GM21825 (cell line): ENCODE measurements around the gene STARD13.
A peak's percentile ranks its signal among the peaks of the same experiment; 100 is the strongest.

Experiments used
- ATAC-seq: cut with Tn5 transposase; IDR thresholded peaks from one replicate; pipeline ENCODE4 v1.9.1; 2021; ENCODE audit warnings: mild to moderate bottlenecking, moderate library complexity; ENCODE audit not compliant: unreplicated experiment

The STARD13 gene

DNA sequence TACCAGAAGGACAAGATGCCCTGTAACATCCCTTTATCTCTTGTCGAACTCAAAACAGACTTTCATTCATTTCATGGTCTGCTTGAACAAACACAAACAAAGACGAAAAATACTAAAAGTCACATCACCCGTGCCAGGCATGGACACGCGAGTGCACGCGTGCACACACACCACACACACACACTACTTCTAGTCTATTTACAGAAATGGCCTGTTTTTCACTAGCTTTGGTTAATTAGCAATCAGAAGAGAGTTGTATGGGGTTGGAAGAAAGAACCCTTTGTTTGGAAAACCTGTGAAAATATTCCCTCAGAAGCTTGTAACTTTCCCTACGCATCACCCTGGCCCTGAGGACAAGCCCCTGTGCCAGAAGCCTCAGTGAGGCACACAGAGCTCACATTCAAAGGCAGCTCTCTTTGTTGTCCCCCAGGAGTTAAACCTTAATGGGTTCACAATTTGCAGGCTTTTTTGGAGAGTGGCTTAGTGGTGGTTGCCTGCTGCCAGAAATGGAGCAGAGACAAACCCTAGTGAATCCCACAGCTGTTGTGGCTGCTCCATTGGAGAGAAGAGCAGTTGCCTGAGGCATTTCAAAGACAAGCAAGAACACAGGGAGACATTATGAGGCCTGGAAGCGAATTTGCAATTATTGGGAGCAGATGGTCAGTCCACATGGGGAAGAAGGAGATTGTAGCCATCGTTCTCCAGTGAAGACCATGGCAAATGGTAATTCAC lies 55.9 kb downstream of the STARD13 start:
- no peak for ATAC-seq

DNA sequence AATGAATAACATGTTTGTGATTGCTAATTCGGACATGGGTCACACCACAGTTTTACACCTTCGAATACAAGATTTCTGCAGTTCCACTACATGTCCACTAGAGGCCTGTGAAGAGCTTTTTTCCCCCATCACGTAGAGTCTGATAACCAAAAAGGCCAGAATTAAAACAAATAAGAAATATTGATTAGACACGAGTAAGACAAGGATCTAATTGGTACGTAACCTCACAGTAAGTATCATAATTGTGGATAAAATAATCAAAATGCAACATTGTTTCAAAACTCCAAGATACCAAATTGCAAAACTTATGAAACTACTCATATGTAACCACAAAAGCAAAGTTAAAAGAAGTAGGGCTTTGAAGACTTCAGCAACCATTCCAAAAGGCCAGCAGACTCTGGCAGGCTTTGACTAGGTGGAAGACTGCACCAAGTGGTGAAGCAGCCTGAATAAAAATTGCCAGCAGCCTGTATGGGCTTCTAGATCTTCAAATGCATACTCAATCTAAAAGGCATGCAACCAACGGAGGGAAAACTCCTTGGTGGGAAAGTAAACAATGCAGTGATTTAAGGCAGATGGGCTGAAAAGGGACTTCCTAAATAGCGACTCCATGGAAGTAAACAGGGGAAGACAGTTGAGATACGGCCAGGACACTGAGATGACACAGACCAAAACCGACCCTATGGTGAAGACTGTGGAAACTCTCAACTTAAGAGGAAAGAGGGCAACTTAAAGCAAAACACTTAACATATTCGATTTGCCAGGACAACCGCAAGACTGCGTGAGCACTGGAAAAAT lies 56.7 kb downstream of the STARD13 start:
- ATAC-seq, result peak; percentile 61

DNA sequence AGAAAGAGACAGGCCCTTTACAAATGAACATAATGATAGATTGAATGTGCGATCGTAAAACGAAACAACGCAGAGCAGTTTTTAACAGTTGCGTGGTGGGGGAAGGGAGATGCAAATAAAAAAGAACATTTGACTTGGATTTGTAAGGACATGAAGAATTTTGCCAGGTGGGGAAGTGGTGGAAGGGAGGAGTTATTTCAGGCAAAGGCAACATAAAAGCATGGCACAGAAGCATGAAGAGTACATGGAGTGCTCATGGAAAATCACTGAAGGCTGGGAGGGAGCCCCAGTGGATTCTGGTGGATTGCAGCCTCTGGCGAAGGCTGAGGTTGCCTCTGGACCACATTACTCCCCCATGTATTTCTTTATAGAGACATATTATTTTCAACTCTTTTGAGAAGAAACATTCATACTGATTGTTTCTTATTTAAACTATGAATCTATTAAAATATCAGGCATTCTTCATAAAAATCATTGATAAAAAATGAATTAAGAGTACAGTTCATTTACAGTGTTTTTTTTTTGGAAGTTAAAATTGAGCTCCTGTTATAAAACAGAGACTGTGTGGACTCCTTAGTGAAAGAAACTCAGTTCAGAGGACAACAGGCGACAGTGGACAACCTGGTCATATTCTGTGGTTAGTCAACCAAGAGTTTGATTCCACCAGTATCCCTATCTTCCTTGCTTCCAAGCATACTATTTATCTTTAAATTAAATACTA lies 57.5 kb downstream of the STARD13 start:
- ATAC-seq, result no peak

DNA sequence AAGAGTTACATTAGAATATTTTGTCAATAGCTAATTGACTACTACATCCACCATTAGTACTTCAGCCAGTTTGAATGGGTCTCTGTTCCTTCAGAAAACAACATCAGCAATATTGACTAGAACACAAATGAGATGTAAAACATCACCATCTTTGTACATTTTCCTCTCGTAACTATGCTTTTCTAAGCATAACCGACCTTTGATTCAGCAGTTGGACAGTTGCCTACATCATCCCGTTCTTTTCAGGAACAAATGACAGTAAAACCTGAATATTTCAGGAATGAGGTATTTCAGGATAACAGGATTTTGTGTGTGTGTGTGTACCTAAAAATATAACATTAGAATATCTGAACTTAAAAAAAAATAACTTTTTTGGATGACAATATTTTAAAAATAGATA lies 60.9 kb downstream of the STARD13 start:
- no peak for ATAC-seq

DNA sequence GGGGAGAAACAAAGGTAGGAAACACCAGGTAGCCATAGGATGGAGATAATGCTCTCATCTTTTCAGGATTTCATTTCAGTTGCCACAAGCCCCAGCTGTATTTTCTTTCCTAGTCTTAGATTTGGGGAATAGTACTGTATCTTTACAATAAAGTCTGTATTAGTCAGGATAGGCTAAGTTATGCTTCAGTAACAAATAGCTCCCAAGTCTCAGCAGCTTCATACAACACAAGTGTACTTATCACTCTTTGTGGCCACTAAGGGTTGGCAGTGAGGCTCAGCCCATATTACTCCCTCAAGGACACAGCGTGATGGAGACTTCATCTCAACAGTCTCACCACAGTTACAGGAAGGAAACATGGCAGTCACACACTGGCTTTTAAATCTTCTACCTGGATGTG lies 61.4 kb downstream of the STARD13 start:
- no peak for ATAC-seq

DNA sequence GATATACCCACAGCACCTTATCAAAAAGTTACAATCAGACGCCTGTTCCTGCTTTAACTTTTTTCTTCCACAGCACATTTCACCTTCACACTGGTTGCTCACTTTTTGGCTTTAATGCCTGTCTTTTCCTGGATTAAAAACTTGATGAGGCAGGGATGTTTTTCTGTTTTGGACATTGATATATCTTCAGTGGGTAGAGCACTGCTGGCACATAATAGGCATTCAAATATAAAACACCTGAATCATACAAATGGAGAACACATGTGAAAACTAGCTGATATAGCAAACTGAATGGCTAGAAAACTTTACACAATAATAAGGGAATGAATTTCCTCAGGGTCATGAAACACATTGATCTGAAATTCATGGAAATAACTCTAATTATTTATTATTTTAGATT lies 65.6 kb downstream of the STARD13 start:
- ATAC-seq, result no peak

DNA sequence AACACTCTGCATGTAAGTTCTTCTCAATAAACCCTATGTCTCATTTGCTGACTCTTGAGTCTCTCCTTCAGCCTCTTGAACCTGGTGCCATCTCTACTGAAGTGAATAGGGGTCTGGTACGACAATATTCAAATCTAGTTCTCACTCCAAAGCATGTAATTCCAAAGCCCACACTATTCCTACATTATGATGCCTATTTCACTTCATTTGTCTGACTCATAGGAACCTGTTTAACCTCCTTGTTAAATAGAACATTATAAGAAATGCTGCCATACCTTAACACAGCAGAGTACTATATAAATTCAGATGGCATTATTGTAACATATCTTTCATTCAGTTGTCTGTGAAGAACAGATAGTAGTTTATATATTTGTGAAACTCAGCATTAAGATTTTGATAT lies 67.1 kb downstream of the STARD13 start:
- no peak for ATAC-seq

DNA sequence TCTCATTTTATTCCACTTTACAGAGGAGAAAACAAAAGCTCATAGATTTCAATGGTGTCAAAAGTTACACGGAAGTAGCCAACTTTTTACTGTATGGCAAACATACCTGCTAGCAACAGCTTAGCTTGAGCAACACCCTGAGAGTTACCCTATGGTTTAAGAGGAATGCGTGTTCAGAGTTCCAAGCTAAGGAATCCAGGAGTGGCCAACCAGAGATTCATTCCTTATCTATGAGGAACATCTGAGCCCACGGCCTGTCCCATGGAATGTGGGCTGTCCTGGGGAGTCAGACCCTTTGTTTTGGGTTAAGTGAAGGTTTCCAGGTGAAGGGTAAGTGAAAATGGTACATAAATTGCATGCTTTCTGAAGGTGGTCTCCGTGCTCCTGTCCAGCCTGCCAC lies 67.5 kb downstream of the STARD13 start:
- no peak for ATAC-seq

DNA sequence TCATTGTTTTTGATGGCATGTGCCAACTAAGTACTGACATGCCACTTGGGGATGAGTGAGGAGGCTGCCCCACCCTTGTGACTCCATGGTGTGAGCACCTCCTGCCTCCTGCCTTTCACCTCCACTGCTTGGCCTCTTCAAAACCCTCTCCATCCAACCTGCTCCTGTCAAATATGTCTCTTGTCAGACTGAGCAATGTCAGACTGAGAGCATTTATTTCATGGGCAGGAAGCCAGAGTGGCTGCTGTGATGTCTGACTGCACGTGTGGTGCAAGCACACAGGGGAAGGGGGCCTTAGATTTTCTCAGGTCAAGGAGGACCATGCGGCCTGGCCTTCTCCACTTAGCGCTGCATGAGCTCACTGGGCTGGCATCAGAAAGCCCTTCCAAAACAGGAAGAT lies 68.3 kb downstream of the STARD13 start:
- ATAC-seq, result no peak

DNA sequence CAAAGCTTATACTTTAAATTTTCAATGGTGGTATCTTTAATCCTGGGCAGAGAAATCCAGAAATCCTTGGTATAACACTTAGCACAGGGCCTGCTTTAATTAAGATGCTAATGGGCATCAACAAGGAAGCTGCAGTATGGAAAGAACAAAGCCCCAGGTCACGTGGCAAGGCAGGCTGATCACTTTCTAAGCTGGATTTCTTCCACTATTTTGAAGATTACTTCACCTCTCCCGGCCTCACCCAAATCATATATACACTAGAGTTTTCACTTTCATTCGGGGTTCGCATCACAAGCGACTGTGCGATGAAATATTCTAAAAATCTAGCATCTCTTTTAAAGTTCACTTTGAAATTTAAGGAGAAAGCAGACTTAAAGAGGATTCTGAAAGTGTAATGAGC lies 71.8 kb downstream of the STARD13 start:
- no peak for ATAC-seq

DNA sequence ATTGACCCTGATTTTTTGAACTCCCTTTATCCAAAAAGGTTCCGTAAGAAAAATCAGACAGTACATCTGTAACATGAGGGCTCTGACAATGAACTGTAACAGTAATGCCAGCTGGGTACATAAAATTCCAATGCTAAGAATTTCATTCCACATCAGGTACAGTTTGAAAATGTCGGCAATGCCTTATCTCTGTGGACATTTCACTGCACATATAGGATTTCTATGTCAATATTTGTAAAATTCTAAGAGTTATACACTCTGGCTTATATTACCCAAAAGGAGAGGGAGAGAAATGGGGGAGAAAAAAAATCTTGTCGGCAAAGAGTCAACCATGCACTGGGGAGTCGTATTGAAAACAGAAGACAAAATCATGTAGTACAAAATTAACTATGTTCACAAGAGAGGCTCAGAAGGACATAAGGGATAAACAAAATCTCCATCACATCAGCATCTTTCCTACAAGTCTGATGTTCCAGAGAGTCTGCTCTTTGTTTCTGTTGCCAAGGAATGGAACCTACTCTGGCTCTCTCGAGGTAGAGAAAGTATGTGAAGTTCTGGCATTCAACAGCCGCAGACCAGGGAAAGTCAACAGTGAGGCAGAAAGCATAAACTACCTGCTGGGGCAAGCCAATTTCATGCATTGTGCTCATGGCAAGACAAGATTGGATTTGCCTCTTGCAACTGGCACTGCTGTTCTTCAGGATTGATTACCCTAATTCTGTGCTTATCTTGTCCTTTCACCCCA lies 72.4 kb downstream of the STARD13 start:
- ATAC-seq, result no peak

DNA sequence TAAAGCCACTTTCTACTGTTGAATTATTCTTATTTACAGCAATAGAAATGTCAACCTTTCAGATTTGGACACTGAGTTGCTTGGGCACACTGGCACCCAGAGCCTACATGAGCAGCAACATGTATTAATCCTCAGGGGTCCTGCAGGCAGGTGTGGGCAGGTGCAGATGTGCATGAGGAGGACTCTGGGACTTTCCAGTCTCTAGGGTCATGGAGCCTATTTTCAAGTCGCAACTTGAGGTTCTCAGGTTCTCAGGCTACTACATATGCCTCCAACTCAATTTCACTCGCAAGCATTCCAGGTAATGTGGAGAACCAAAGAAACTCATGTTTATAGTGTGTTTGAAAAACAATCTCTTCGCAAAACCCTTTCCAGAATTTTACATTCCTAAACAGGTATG lies 73.2 kb downstream of the STARD13 start:
- no peak for ATAC-seq

DNA sequence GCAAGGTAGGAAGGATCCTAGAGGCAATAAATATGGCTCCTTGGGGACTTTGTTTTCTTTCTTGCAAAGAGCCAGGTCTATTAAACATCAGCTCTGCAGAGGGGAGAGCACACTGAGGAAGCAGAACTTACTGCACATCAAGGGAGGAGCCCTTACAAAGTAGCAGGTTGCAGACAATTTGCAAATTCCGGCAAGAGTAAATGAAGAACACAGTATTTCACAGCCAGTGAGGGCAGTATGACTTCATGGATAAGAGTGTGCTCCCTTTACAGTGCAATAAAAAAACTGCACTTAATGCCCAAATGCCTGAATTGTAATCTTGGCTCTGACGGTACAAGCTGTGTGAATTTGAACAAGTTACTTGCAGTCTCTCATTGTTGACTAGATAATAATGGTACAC lies 75.5 kb downstream of the STARD13 start:
- ATAC-seq, result no peak

DNA sequence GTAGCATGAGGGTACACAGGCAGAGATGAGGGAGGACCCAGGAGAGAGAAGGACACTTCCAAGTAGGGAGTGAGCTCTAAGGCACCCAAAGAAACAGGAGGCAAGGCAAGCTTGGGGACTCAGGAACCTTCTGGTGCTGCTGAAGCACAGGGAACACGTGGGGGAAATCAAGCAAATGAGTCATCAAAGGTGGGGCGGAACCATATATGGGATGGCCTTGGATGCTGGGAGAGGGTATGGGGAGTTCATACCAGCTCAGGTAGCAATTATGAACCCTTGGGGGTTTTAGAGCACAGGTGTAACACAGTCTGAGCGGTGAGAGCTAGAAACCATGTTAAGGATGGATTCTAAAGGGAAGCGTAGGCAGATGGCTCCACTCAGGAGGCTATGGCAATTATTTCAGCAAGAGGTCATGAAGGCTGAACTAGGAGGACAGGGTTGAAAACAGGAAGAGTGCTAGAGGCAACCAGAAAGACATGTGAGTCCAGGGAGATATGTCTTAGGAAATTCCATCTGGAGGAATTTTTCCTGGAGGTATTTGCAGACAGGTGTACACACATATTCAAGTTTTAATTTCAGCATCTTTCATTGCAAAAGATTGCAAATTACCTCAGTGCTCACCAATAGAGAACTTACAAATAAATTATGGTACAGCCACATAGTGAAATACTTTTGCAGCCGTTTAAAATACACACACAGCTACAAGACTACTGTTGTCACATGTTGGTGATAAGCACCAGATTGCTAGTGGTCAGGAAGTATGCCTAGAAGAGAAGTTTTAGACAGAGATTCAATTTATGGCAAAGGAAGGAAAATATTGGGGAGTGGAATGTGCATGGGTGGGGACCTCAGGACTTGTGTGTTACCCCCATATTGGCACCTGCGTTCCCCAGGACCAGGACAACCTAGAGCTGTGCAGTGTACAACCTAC lies 77.0 kb downstream of the STARD13 start:
- no peak for ATAC-seq

DNA sequence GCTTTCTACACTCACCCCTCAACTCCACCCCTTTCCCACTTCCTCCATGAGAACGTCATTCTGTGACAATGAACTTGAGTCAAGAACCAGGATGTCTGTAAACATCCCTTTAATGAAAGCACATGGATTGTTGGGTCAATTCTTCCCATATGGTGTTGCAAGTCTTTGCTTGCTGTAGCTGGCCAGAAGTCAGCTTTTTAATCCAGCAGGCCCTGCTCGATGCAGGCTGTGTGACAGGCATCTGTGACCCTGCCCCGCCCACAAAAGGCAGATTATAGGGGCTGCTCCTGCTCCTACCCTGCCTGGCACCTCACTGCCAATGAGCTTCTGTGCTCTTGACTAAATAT lies 78.0 kb downstream of the STARD13 start:
- ATAC-seq, result no peak

DNA sequence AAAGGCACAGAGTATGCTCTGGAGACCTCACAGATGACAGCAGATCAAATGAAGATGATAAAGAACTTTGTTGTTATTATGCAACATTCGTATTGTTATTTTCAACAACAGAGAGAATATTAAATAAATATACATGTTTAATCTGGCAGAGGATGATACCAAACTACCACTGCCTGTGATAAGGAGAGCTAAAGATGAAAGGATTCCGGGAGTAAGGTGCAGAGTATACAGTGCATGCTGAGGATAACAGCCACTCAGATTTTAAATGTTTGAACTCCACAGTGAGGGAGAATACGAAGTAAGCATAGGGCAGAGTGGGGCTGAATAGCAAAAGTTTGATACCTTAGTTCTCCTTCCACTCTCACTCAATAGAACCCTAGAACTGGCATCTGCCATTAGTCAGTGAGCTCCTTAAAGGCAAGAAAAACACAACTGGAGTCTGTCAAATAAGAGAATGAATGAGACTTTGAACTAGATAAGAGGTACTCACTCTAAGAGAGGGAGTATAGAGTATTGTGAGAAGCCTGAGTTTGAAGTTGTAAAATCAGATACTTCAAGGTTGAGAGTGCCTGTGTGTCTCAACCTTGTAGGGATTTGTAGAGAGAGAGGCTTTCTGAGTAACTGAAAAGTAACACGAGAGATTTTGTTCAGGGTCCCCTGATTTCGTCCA lies 78.5 kb downstream of the STARD13 start:
- no peak for ATAC-seq

DNA sequence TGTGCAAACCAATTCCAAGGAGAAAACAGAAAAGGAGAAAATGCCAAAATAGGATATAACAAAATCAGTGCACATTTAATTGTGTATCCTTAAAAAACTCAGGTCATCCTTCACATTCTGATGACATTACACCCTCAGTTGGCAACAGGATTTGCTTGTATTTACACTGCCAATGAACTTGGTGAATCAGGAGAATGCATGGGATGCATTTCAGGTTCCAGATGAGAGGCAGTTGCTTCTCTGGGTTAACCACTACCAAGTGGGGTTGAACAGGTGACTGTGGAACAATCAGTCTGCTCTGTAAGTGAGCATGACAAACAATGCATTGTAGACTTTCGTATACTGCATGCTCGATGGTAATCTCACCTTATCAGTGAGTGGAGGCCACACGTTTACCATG lies 79.1 kb downstream of the STARD13 start:
- ATAC-seq, result no peak

DNA sequence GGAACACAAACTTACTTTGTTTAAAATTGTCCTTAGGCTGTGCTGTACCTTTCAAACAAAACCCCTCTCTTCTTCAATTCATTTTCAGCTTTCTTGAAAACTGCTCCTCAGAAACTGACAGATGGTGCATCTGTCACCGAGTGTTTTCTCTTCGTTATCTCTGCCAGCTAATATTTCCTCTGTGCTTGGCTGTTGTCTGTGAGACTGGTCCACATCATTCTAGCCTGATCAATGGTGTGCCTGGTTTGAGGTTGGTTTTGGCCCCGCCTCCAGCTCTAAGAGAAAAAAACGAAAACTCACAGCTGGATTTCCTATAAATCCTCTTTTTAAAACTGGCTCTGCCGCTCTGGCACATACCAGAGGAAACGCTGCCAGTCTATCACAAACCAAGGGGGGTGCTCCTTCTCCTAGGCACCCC lies 79.7 kb downstream of the STARD13 start:
- peak; percentile 44 for ATAC-seq

DNA sequence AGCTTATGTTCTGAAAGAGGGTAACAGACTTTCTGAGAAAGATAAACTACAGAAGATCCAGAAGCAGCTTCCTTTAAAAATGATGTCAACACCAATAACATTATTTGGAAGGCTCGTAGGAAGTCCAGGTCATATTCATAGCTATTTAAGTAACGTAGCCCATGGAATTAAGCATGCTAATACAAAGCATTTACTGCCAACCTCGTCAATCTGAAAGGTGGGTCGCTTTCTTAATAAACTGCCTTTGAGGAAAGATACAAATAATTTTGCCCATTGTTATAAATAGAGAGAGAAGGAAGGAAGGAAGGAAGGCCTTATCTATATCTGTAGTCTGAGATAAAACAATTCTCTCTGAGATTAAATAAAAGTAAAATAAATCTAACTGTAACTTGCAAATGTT lies 80.3 kb downstream of the STARD13 start:
- no peak for ATAC-seq
